H9 (cell line): ENCODE data around the gene YIPF3. TPM values are rescaled to one million over a fixed set of nuclear protein-coding genes. Genes with fewer than 3 reads are reported as not detected.

Experiments
- DNase-seq: peaks from one replicate; pipeline ENCODE4 v3.0.0-alpha.2; 2017
- H2AFZ ChIP-seq: one replicate; pipeline ENCODE4 v1.6.1; 2013; ENCODE audit warnings: mild to moderate bottlenecking, low read length, control low read depth, moderate library complexity
- H2AK5ac ChIP-seq: 2 replicates; pipeline ENCODE4 v1.6.1; 2013; ENCODE audit warnings: low read length, control low read depth, mixed read lengths; ENCODE audit not compliant: insufficient read length
- H2BK120ac ChIP-seq: one replicate; pipeline ENCODE4 v1.6.1; 2013; ENCODE audit warnings: low read depth, mild to moderate bottlenecking, low read length, control low read depth, inconsistent platforms; ENCODE audit not compliant: poor library complexity, severe bottlenecking
- H2BK12ac ChIP-seq: 2 replicates; pipeline ENCODE4 v1.6.1; 2013; ENCODE audit warnings: low read length, control low read depth, mixed read lengths, low read depth; ENCODE audit not compliant: insufficient read length
- H2BK15ac ChIP-seq: 2 replicates; pipeline ENCODE4 v1.6.1; 2013; ENCODE audit warnings: low read depth, low read length, control low read depth
- H2BK20ac ChIP-seq: one replicate; pipeline ENCODE4 v1.6.1; 2013; ENCODE audit warnings: low read depth, mild to moderate bottlenecking, low read length, control low read depth, inconsistent platforms; ENCODE audit not compliant: poor library complexity, severe bottlenecking
- H2BK5ac ChIP-seq: 2 replicates; pipeline ENCODE4 v1.6.1; 2013; ENCODE audit warnings: low read length, control low read depth, mixed read lengths; ENCODE audit not compliant: insufficient read length
- H3K14ac ChIP-seq: 2 replicates; pipeline ENCODE4 v1.6.1; 2013; ENCODE audit warnings: low read length, control low read depth; ENCODE audit not compliant: insufficient read depth
- H3K18ac ChIP-seq: 2 replicates; pipeline ENCODE4 v1.6.1; 2013; ENCODE audit warnings: low read depth, mild to moderate bottlenecking, mixed read lengths, low read length, control low read depth; ENCODE audit not compliant: insufficient read length
- H3K23ac ChIP-seq: 2 replicates; pipeline ENCODE4 v1.6.1; 2013; ENCODE audit warnings: low read length, control low read depth, mixed read lengths, low read depth; ENCODE audit not compliant: insufficient read length
- H3K23me2 ChIP-seq: 2 replicates; pipeline ENCODE4 v1.6.1; 2013; ENCODE audit warnings: low read depth, mild to moderate bottlenecking, mixed read lengths, low read length, control low read depth; ENCODE audit not compliant: insufficient read length, poor library complexity, severe bottlenecking
- H3K27ac ChIP-seq: 2 replicates; pipeline ENCODE4 v1.5.1; 2013; ENCODE audit warnings: low read length, control low read depth, mixed read lengths, low read depth; ENCODE audit not compliant: insufficient read length
- H3K27me3 ChIP-seq: 2 replicates; pipeline ENCODE4 v1.6.1; 2013; ENCODE audit warnings: low read length, control low read depth, inconsistent platforms; ENCODE audit not compliant: insufficient read depth
- H3K4ac ChIP-seq: 2 replicates; pipeline ENCODE4 v1.6.1; 2013; ENCODE audit warnings: low read depth, mild to moderate bottlenecking, control low read depth, inconsistent platforms, low read length, moderate library complexity
- H3K4me1 ChIP-seq: 2 replicates; pipeline ENCODE4 v1.6.1; 2013; ENCODE audit warnings: low read length, control low read depth, inconsistent platforms; ENCODE audit not compliant: insufficient read depth
- H3K4me2 ChIP-seq: 2 replicates; pipeline ENCODE4 v1.6.1; 2013; ENCODE audit warnings: low read length, control low read depth, mixed read lengths; ENCODE audit not compliant: insufficient read length, insufficient read depth
- H3K56ac ChIP-seq: 2 replicates; pipeline ENCODE4 v1.6.1; 2013; ENCODE audit warnings: low read depth, mild to moderate bottlenecking, mixed read lengths, low read length, control low read depth; ENCODE audit not compliant: insufficient read length
- H3K79me1 ChIP-seq: 2 replicates; pipeline ENCODE4 v1.6.1; 2013; ENCODE audit warnings: low read depth, mild to moderate bottlenecking, moderate library complexity, low read length, control low read depth, inconsistent platforms; ENCODE audit not compliant: insufficient read depth, poor library complexity, severe bottlenecking
- H3K79me2 ChIP-seq: 2 replicates; pipeline ENCODE4 v1.6.1; 2013; ENCODE audit warnings: low read length, control low read depth, inconsistent platforms; ENCODE audit not compliant: insufficient read depth
- H3K9ac ChIP-seq: 2 replicates; pipeline ENCODE4 v1.6.1; 2013; ENCODE audit warnings: low read length, control low read depth, mixed read lengths; ENCODE audit not compliant: insufficient read length; ENCODE audit errors: extremely low read depth
- H3K9me3 ChIP-seq: one replicate; pipeline ENCODE4 v1.6.1; 2013; ENCODE audit warnings: low read depth, low read length, inconsistent platforms; ENCODE audit not compliant: control insufficient read depth
- H3T11ph ChIP-seq: one replicate; pipeline ENCODE4 v1.6.1; 2013; ENCODE audit warnings: mild to moderate bottlenecking, low read length, control low read depth, inconsistent platforms
- H4K20me1 ChIP-seq: one replicate; pipeline ENCODE4 v1.6.1; 2013; ENCODE audit not compliant: control insufficient read depth, insufficient read length, insufficient read depth
- H4K5ac ChIP-seq: 2 replicates; pipeline ENCODE4 v1.6.1; 2013; ENCODE audit warnings: low read depth, mild to moderate bottlenecking, mixed read lengths, low read length, control low read depth; ENCODE audit not compliant: insufficient read length
- H4K8ac ChIP-seq: replicated peaks from 2 replicates; pipeline ENCODE4 v1.6.1; 2013; ENCODE audit warnings: low read length, control low read depth, mixed read lengths, low read depth; ENCODE audit not compliant: insufficient read length
- H4K91ac ChIP-seq: 2 replicates; pipeline ENCODE4 v1.6.1; 2013; ENCODE audit warnings: low read depth, mild to moderate bottlenecking, moderate library complexity, mixed read lengths, low read length, control low read depth; ENCODE audit not compliant: insufficient read length
- H3K27ac Mint-ChIP-seq, 3 experiments: 2 replicates in 2 of 3; 3 replicates in 1 of 3; pipeline ENCODE4 v1.8.0; 2020 to 2021; ENCODE audit warnings: mixed read lengths in 3 of 3, mild to moderate bottlenecking in 1 of 3, moderate library complexity in 1 of 3
- H3K27me3 Mint-ChIP-seq: 2 replicates; pipeline ENCODE4 v1.8.0; 2021; ENCODE audit warnings: low read depth, mild to moderate bottlenecking, moderate library complexity, mixed read lengths
- H3K36me3 Mint-ChIP-seq, 3 experiments: 2 replicates in 2 of 3; 3 replicates in 1 of 3; pipeline ENCODE4 v1.8.0; 2020 to 2021; ENCODE audit warnings: low read depth in 3 of 3, mixed read lengths in 3 of 3; ENCODE audit not compliant: insufficient read depth in 1 of 3
- H3K4me1 Mint-ChIP-seq, 2 experiments: 2 replicates each; pipeline ENCODE4 v1.8.0; 2020; ENCODE audit warnings: mixed read lengths in 2 of 2
- H3K4me3 Mint-ChIP-seq, 2 experiments: 2 replicates in 1 of 2; 3 replicates in 1 of 2; pipeline ENCODE4 v1.8.0; 2020 to 2021; ENCODE audit warnings: mild to moderate bottlenecking in 2 of 2, mixed read lengths in 2 of 2, moderate library complexity in 1 of 2
- H3K9me3 Mint-ChIP-seq, 2 experiments: 2 replicates in 1 of 2; 3 replicates in 1 of 2; pipeline ENCODE4 v1.8.0; 2020; ENCODE audit warnings: mild to moderate bottlenecking in 2 of 2, mixed read lengths in 2 of 2, moderate library complexity in 1 of 2
- WGBS: extraction: QIAGEN DNeasy Blood & Tissue Kit; methylation state at CpG from one replicate; pipeline ENCODE4 v1.1.7; 2013; ENCODE audit warnings: missing lambda C conversion rate, low lambda C conversion rate, mixed read lengths; ENCODE audit not compliant: insufficient read length; ENCODE audit errors: extremely low coverage; 5-methylcytosine and 5-hydroxymethylcytosine counted together
- total RNA-seq: library from RNA; stranded (reverse); gene quantifications from 2 replicates; pipeline ENCODE4 v1.2.1, GENCODE V29; 2021
- TF ChIP-seq, protein P1 (sequence below): fragments of 200-600 bp; sonication (generic); conservative IDR thresholded peaks from 3 replicates; pipeline ENCODE4 v1.8.0; 2021; ENCODE audit warnings: antibody characterized with exemption, mild to moderate bottlenecking

Gene YIPF3
- total RNA-seq, 1 experiment from 2014 or later, result 84.5 TPM

DNA sequence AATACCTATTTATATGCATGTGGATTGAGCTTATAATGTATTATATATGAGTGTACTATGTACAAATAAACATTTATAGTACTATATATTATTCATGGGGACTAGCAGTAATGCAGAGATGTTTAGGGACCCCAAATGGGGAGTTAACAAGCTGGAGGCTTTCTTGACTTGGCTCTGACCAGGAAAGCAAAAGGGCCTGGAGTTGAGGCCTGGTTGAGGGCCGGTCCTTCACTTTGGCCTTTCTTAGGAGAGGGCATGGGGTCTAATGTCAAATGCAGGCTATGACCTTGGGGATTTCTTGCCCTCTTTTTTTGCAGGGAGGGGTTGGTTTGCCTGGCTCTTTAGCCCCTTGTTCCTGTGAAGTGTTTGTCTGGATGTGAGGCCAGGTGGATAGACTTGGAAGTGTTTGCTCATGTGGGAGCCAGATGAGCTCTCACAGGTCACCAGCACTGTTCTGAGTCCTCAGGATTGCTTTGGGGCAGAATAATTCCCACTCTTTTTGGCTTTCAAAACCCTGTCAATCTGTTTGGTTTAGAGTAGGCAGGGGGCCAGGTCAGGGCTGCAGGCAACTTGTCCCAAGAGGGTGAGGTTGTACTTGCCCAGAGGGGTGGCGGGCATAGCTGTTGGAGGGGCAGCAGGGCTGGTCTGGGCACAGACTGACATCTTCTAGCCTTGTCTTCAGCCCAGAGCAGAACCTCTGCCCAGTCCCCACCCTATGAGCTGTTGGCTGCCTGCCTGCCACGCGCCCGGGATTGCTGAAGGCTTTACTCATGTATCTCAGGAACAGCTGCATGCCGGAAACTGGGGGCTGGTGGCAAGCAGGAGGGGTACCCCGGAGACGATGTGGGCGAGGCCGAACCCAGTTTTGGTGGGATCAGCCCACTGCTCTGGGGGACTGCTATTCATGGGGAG, 24.7 kb downstream of the YIPF3 start:
- Mint-ChIP-seq H3K4me3 (0 out of 5 replicates have a peak overlapping the region, but pooled peaks of 1 of the 2 experiments have one; percentile 15), H3K4me1 (peaks cover 30 to 37% of the 10 kb centered on the region in 2 experiments), H3K27me3 (no peaks in the 10 kb centered on the region), H3K36me3 (peaks cover 0 to 4% (median 0%) of the 10 kb centered on the region in 3 experiments; a peak in 3 of 7 replicates), H3K27ac (peak overlapping the region in 2 of 3 experiments; percentile 87 to 92; a peak in 5 of 7 replicates), H3K9me3 (no peaks in the 10 kb centered on the region)
- H2AK5ac ChIP-seq, result no peak overlapping the region
- no peak overlapping the region for H3K27ac ChIP-seq
- no peak overlapping the region for H2BK20ac ChIP-seq
- DNase-seq, result no peak
- H3K4me2 ChIP-seq, result no peak overlapping the region
- no peak overlapping the region for H2BK12ac ChIP-seq
- TF ChIP-seq, protein P1, sequence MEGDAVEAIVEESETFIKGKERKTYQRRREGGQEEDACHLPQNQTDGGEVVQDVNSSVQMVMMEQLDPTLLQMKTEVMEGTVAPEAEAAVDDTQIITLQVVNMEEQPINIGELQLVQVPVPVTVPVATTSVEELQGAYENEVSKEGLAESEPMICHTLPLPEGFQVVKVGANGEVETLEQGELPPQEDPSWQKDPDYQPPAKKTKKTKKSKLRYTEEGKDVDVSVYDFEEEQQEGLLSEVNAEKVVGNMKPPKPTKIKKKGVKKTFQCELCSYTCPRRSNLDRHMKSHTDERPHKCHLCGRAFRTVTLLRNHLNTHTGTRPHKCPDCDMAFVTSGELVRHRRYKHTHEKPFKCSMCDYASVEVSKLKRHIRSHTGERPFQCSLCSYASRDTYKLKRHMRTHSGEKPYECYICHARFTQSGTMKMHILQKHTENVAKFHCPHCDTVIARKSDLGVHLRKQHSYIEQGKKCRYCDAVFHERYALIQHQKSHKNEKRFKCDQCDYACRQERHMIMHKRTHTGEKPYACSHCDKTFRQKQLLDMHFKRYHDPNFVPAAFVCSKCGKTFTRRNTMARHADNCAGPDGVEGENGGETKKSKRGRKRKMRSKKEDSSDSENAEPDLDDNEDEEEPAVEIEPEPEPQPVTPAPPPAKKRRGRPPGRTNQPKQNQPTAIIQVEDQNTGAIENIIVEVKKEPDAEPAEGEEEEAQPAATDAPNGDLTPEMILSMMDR, result no peak
- H2AFZ ChIP-seq, result no peak overlapping the region
- H3K56ac ChIP-seq, result no peak overlapping the region
- H3K4me1 ChIP-seq, result peaks cover 6% of the 10 kb centered on the region; the same call in 1 of the 2 replicates
- H3K9ac ChIP-seq, result no peak overlapping the region
- H2BK15ac ChIP-seq, result no peak overlapping the region
- H2BK120ac ChIP-seq, result no peak overlapping the region
- peaks cover 2% of the 10 kb centered on the region for H4K20me1 ChIP-seq
- H3K18ac ChIP-seq, result no peak overlapping the region
- no peak overlapping the region for H2BK5ac ChIP-seq
- H3K27me3 ChIP-seq, result no peaks in the 10 kb centered on the region
- no peak overlapping the region for H4K5ac ChIP-seq
- H4K8ac ChIP-seq, result no peak overlapping the region
- H3T11ph ChIP-seq, result no peak overlapping the region
- no peak overlapping the region for H4K91ac ChIP-seq
- no peaks in the 10 kb centered on the region for H3K9me3 ChIP-seq
- H3K4ac ChIP-seq, result no peak overlapping the region
- no peak overlapping the region; the same call in 1 of the 2 replicates for H3K14ac ChIP-seq
- no peaks in the 10 kb centered on the region for H3K23me2 ChIP-seq
- no peaks in the 10 kb centered on the region; the same call in 1 of the 2 replicates for H3K79me2 ChIP-seq
- H3K23ac ChIP-seq, result no peak overlapping the region
- peaks cover 16% of the 10 kb centered on the region for H3K79me1 ChIP-seq
- no CpG with 5 or more reads among the region's 10 CpGs for WGBS
